Activated gamma-delta T cell treated with Interleukin-2 at 50 U/mL for 16 hours (primary cell): Measurements from ENCODE around the gene TLE3.
"Not testable (repeated sequence)": the region's sequence is repeated elsewhere in the genome, so short reads cannot be mapped to it uniquely, and the experiment has no call there.

ENCODE experiments used
- DNase-seq: peaks from one replicate; pipeline ENCODE4 v3.0.0-alpha.2; 2020

Gene TLE3

GRCh38 chr15:70125605-70126004 is 27.9 kb upstream of the TLE3 start:
- no peak for DNase-seq

GRCh38 chr15:70121624-70122302 is 24.0 kb upstream of the TLE3 start:
- DNase-seq = no peak

- DNase-seq = no peak
These were observed 23.4 kb upstream of the TLE3 start for GRCh38 chr15:70120958-70121623.

GRCh38 chr15:70119911-70120508 is 22.3 kb upstream of the TLE3 start:
- DNase-seq = no peak

GRCh38 chr15:70118599-70118998 is 20.9 kb upstream of the TLE3 start:
- DNase-seq = no peak

- DNase-seq = no peak
These were observed 18.6 kb upstream of the TLE3 start for GRCh38 chr15:70116317-70116716.

- DNase-seq = no peak
These were observed 16.5 kb upstream of the TLE3 start for GRCh38 chr15:70114221-70114620.

- no peak for DNase-seq
These were observed 15.6 kb upstream of the TLE3 start for GRCh38 chr15:70113304-70113700.

GRCh38 chr15:70112572-70113303 is 15.0 kb upstream of the TLE3 start:
- not testable (repeated sequence) for DNase-seq

GRCh38 chr15:70112074-70112395 is 14.3 kb upstream of the TLE3 start:
- DNase-seq = no peak

GRCh38 chr15:70111203-70112073 is 13.7 kb upstream of the TLE3 start:
- no peak for DNase-seq

- DNase-seq = no peak
These were observed 12.3 kb upstream of the TLE3 start for GRCh38 chr15:70109978-70110377.

GRCh38 chr15:70109531-70109930 is 11.8 kb upstream of the TLE3 start:
- DNase-seq = no peak

GRCh38 chr15:70103880-70104626 is 6.3 kb upstream of the TLE3 start:
- DNase-seq = no peak

- no peak for DNase-seq
These were observed 5.1 kb upstream of the TLE3 start for GRCh38 chr15:70102827-70103226.

GRCh38 chr15:70101459-70102113 is 3.9 kb upstream of the TLE3 start:
- DNase-seq = no peak

GRCh38 chr15:70100474-70101341 is 3.0 kb upstream of the TLE3 start:
- DNase-seq = peak; percentile 53

GRCh38 chr15:70099967-70100473 is 2.3 kb upstream of the TLE3 start:
- no peak for DNase-seq

- peak; percentile 100 for DNase-seq
These were observed 1.6 kb upstream of the TLE3 start for GRCh38 chr15:70099167-70099966.
